ENCODE results near the gene FAM107B. TPM values are rescaled to one million over a fixed set of nuclear protein-coding genes. Genes with fewer than 3 reads are reported as not detected.

FAM107B gene
- total and polyA plus RNA-seq, 2 experiments from 2014 or later = 11.0 to 17.6 TPM

GRCh38 chr10:14553448-14553847 lies 221.2 kb downstream of the FAM107B start:
- Mint-ChIP-seq H3K27me3 (ENCODE audit: insufficient read depth, low read depth, poor library complexity) (peaks cover 7% of the 10 kb centered on the region), H3K27ac (0 out of 2 replicates have a peak overlapping the region, but pooled peaks have one; percentile 74)
- H3K4me2 ChIP-seq = peak overlapping the region; percentile 61; the same call in 1 of the 2 replicates

More at GRCh38 chr10:14553448-14553847, 221.2 kb downstream of the FAM107B start:
- no peak overlapping the region for H3K4me3 Mint-ChIP-seq
- Histone ChIP-seq H3K79me2 (replicated peaks; ENCODE audit: insufficient read depth) (peaks cover 23% of the 10 kb centered on the region), H3F3A (replicated peaks; ENCODE audit: low read depth) (no peaks in the 10 kb centered on the region), H2AFZ (no peak overlapping the region), H3K4me3 (no peak overlapping the region), H3K36me3 (ENCODE audit: insufficient read depth) (no peaks in the 10 kb centered on the region), H3K4me1 (ENCODE audit: insufficient read depth) (peaks cover 28% of the 10 kb centered on the region), H3K27me3 (ENCODE audit: insufficient read depth) (no peaks in the 10 kb centered on the region), H3K9me2 (ENCODE audit: insufficient read depth) (no peaks in the 10 kb centered on the region), H4K20me1 (replicated peaks; ENCODE audit: insufficient read depth) (peaks cover 3% of the 10 kb centered on the region; the same call in 1 of the 2 replicates), H3K27ac (ENCODE audit: low read depth) (no peak overlapping the region)
- TF ChIP-seq CREB1 (CRISPR knock-in tag; IDR thresholded peaks at IDR 0.05; ENCODE audit: low read depth) (no peak), STAT1 (IDR thresholded peaks at IDR 0.05; ENCODE audit: unreplicated experiment) (no peak), ETS1 (IDR thresholded peaks at IDR 0.05) (no peak), EZH2phosphoT487 (IDR thresholded peaks at IDR 0.05; ENCODE audit: unreplicated experiment) (no peak), EZH2 (IDR thresholded peaks at IDR 0.05; ENCODE audit: low read depth, unreplicated experiment) (no peak), JUNB (IDR thresholded peaks at IDR 0.05; ENCODE audit: unreplicated experiment) (no peak), ZNF114 (CRISPR knock-in tag; IDR thresholded peaks at IDR 0.05) (no peak), ZNF331 (CRISPR knock-in tag; IDR thresholded peaks at IDR 0.05; ENCODE audit: low read depth) (no peak), REST (IDR thresholded peaks at IDR 0.05; ENCODE audit: unreplicated experiment) (no peak), CTCF (conservative IDR thresholded peaks at IDR 0.05; ENCODE audit: low read depth in 2 of 2) (no peak), ZNF462 (CRISPR knock-in tag; IDR thresholded peaks at IDR 0.05) (no peak)
- ATAC-seq (no peak), DNase-seq (ENCODE audit: low spot score) (no peak)
- no peaks in the 10 kb centered on the region for H3K9me3 Mint-ChIP-seq
- peaks cover 37% of the 10 kb centered on the region for H3K4me1 Mint-ChIP-seq
- no peaks in the 10 kb centered on the region for H3K36me3 Mint-ChIP-seq (ENCODE audit: low read depth)

Measured in GM23338 (cell line).